ENCODE data around the gene PIN4. TPM values are rescaled to one million over a fixed set of nuclear protein-coding genes. Genes with fewer than 3 reads are reported as not detected.

The PIN4 gene
- total RNA-seq, 2 donors from 2014 or later = 0.99 to 4.4 TPM

- no peak for DNase-seq
- 46 to 65% methylated on average over 2 of the region's 2 CpGs for WGBS, 2 donors
- H3K4me1 ChIP-seq = no peaks in the 10 kb centered on the region
- no peak for ATAC-seq
- H3K27me3 ChIP-seq = no peaks in the 10 kb centered on the region
- H3K36me3 ChIP-seq (replicated peaks in 1 of 2; ENCODE audit: insufficient read depth in 1 of 2, low read depth in 2 of 2) = no peaks in the 10 kb centered on the region
- intact Hi-C loops (cut with DNase I) = no loop called here
- TF ChIP-seq CTCF (IDR thresholded peaks at IDR 0.05) (no peak), POLR2A (IDR thresholded peaks at IDR 0.05) (no peak)
- no peak overlapping the region for H3K4me3 ChIP-seq
- H3K9me3 ChIP-seq = no peaks in the 10 kb centered on the region
- H3K27ac ChIP-seq = no peak overlapping the region
These were observed 38.0 kb upstream of the PIN4 start for GRCh38 chrX:72143609-72143907.

DNA sequence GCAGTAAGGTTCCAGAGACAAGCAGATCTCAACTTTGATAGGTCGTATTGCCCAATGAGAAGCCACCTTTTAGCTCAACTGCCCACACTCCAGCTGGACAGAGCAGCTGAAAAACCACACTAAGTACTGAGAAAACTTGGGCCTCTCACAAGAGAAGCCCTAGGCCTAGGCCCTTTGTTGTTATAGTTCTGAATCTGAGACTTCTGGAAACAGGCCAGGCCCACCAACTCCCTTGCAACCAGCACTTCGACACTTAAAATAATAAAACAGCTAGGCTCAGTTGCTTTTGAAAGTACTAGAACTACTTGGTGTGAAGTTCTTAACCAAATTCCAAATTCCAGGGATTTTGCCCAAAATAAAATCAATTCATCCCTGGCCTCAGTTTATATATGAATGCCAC is 36.4 kb upstream of the PIN4 start:
- H3K27me3 ChIP-seq = no peaks in the 10 kb centered on the region
- no peaks in the 10 kb centered on the region for H3K4me1 ChIP-seq
- H3K36me3 ChIP-seq (replicated peaks in 1 of 2; ENCODE audit: insufficient read depth in 1 of 2, low read depth in 2 of 2) = no peaks in the 10 kb centered on the region
- DNase-seq (no peak), ATAC-seq (no peak)
- H3K9me3 ChIP-seq = no peaks in the 10 kb centered on the region
- 41% methylated on average over 2 of the region's 2 CpGs; no CpG with 5 or more reads in 1 of the 2 donors for WGBS, 2 donors
- intact Hi-C loops (cut with DNase I) = no loop called here
- no peak overlapping the region for H3K4me3 ChIP-seq
- no peak overlapping the region for H3K27ac ChIP-seq
- no peak for TF ChIP-seq CTCF (IDR thresholded peaks at IDR 0.05)
- TF ChIP-seq POLR2A (IDR thresholded peaks at IDR 0.05) = no peak

DNA sequence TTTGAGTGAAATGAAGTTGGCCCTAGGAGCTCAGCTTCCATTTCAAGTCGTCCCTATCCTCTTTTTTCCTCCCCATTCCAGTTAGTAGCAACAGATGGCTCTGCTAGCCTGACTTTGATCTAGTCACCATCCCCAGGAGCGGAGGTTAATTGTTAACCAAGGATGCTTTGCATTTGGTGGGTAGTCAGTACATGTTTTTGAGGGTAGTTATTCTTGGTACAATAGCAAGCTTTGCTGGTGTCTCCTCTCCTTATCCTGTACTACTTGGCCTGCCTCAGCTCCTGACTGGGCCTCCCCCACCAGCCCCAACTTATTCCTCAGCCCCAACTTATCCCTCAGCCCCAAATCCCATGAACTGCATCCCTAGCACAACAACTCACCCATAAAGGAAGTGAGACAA is 35.0 kb upstream of the PIN4 start:
- no peaks in the 10 kb centered on the region for H3K36me3 ChIP-seq (replicated peaks in 1 of 2; ENCODE audit: insufficient read depth in 1 of 2, low read depth in 2 of 2)
- H3K9me3 ChIP-seq = no peaks in the 10 kb centered on the region
- DNase-seq = no peak
- H3K4me1 ChIP-seq = no peaks in the 10 kb centered on the region
- no peak for ATAC-seq
- TF ChIP-seq CTCF (IDR thresholded peaks at IDR 0.05) = no peak
- TF ChIP-seq POLR2A (IDR thresholded peaks at IDR 0.05) = no peak
- intact Hi-C loops (cut with DNase I) = no loop called here
- H3K4me3 ChIP-seq = no peak overlapping the region
- WGBS, 2 donors = 68 to 72% methylated on average over 2 of the region's 2 CpGs
- no peaks in the 10 kb centered on the region for H3K27me3 ChIP-seq
- H3K27ac ChIP-seq = no peak overlapping the region

DNA sequence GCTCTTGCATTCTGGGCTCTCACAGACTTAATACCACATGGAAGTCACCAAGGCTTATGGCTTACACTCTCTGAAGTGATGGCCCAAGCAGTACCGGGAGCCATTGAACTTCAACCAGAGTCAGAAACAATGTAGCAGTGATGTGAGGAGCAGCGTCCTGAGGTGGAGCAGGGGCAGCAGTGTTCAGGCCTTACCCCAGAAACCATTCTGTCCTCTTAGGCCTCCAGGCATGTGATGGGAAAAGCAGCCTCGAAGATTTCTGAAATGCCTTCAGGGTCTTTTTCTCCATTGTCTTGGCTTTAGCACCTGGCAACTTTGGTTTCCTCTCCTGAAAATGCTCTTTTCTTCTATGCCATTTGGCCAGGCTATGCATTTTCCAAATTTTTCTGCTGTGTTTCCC is 22.8 kb upstream of the PIN4 start:
- Histone ChIP-seq H3K27ac (no peak overlapping the region), H3K4me3 (no peak overlapping the region), H3K9me3 (no peaks in the 10 kb centered on the region), H3K4me1 (no peaks in the 10 kb centered on the region), H3K27me3 (no peaks in the 10 kb centered on the region), H3K36me3 (replicated peaks in 1 of 2; ENCODE audit: insufficient read depth in 1 of 2, low read depth in 2 of 2) (no peaks in the 10 kb centered on the region)
- TF ChIP-seq POLR2A (IDR thresholded peaks at IDR 0.05) = no peak
- TF ChIP-seq CTCF (IDR thresholded peaks at IDR 0.05) = no peak
- intact Hi-C loops (cut with DNase I) = no loop called here
- 50 to 76% methylated on average over 1 to 3 of the region's 3 CpGs for WGBS, 2 donors
- no peak for ATAC-seq
- DNase-seq = no peak

DNA sequence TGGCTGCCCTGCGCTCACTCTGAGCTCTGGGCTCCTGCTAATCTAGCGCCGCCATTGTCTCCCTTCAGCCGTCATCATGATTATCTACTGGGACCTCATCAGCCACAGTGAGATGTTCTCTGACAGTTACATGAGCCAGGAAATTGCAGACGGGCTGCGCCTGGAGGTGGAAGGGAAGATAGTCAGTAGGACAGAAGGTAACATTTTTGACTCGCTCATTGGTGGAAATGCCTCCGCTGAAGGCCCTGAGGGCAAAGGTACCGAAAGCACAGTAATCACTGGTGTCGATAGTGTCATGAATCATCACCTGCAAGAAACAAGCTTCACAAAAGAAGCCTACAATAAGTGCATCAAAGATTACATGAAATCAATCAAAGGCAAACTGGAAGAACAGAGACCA is 21.8 kb upstream of the PIN4 start:
- H3K27me3 ChIP-seq = no peaks in the 10 kb centered on the region
- no peaks in the 10 kb centered on the region for H3K9me3 ChIP-seq
- ATAC-seq = no peak
- H3K4me1 ChIP-seq = no peaks in the 10 kb centered on the region
- H3K27ac ChIP-seq = no peak overlapping the region
- 73 to 80% methylated on average over 9 to 10 of the region's 10 CpGs for WGBS, 2 donors
- TF ChIP-seq POLR2A (IDR thresholded peaks at IDR 0.05) (no peak), CTCF (IDR thresholded peaks at IDR 0.05) (no peak)
- no peak for DNase-seq
- no peaks in the 10 kb centered on the region for H3K36me3 ChIP-seq (replicated peaks in 1 of 2; ENCODE audit: insufficient read depth in 1 of 2, low read depth in 2 of 2)
- no peak overlapping the region for H3K4me3 ChIP-seq
- intact Hi-C loops (cut with DNase I) = no loop called here

All from body of pancreas (tissue), 4 donors.